COR-L47 (cell line): ENCODE results near the gene TOM1L2.

Experiments used
- DNase-seq: peaks from one replicate; lab custom pipeline; 2025; lab: John Stamatoyannopoulos, UW

Gene TOM1L2

DNA sequence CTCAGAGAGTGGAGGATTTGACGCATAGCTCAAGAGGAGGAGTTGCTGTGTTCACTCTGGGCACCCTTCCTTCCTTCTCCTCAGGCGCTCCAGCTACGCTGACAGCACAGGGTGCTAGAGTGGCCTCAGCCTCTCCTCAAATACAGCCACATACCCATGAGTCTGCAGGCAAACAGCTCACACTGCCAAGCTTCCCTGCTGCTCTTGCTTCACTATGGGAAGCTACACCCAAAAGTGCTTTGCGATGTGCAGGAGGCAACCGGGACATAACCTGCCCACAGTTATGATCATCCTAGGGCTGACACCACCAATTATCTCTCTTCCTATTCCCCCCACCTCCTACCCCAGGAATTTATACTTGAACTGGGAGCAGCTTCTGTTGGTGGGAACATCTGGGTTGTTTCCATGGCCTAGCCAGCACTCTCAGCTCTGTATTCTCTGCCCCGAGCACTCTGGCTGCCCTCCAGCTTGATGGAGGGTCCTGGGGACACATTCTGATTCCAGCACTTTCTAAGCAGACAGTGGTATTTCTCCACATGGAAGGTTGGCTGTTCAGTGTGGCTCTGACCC, 95.2 kb downstream of the TOM1L2 start:
- no peak for DNase-seq

- DNase-seq: no peak
These were observed 97.7 kb downstream of the TOM1L2 start for GRCh38 chr17:17874478-17874877.

- no peak for DNase-seq
These were observed 98.7 kb downstream of the TOM1L2 start for GRCh38 chr17:17873450-17873991.

GRCh38 chr17:17872547-17873345, 99.5 kb downstream of the TOM1L2 start:
- DNase-seq: no peak

DNA sequence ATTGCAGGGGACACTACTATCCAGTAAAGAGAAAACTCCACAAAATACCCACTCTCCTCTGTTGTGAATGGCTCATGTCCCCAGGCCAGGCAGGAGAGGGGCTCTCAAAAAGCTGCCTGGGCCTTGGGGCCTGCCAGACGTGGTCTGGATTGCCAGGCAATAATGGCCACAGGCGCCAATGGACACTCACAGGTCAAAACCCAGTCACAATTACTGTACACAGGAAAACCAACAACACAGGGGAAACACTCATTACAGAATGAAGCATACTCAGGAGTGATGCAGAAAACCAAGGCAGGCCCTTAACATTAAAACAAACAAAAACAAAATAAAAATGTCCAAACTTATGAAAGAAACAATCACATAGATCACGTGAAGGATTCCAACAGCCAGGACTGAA, 100.3 kb downstream of the TOM1L2 start:
- no peak for DNase-seq

GRCh38 chr17:17870247-17870646, 102.0 kb downstream of the TOM1L2 start:
- no peak for DNase-seq

- DNase-seq: no peak
These were observed 103.3 kb downstream of the TOM1L2 start for GRCh38 chr17:17868641-17869522.

DNA sequence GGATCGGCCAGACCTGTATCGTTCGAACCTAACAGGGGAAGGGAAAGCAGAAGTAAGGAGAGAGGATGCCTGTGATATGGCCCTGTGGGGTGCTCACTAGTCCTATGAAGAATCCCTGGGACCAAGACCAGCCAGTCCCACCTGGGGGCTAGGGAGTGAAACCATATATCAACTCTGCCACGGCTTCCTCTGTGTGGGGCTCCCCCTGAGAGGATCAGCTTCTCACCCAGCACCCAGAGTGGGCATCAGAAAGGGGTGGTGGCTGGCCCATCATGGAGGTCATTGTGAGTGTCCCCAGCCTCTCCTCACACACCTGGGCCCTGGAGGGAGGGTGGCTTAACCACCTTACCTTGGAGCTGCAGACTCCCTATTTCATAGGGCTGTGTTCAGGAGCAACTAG, 105.3 kb downstream of the TOM1L2 start:
- no peak for DNase-seq

- DNase-seq: no peak
These were observed 105.8 kb downstream of the TOM1L2 start for GRCh38 chr17:17866425-17866824.

DNA sequence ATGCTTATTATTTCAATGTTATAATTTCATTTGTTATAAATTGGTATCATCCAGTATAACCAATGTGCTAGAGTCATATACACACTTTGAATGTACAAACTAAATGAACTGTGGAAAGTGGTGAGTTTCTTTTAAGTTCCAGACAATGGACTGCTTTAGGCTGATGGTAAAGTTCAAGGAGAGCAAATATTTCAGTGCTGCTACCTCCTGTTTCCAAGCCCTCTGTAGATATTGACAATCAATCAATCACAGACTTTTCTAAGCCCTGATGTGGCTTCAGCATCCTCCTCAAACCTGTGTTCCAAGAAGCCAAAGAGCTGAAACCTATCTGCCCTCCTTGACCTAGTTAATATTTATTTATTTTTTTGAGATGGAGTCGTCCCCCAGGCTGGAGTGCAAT, 107.2 kb downstream of the TOM1L2 start:
- DNase-seq: no peak

DNA sequence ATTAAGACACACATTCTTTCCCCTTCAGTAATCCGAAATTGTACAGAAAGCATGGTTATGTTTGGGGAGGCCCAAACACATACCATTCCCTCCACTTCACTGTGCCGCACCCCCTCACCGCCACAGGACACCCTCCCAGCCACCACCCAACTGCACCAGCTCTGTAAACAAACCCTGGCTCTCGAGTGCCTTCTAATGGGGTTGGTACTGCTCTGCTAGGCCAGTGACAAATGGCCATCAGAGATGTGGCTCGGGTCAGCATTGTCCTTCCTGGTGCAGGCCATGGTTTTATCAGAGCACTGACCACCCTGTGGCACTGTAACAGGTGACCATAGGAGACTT, 111.5 kb downstream of the TOM1L2 start:
- DNase-seq: no peak

DNA sequence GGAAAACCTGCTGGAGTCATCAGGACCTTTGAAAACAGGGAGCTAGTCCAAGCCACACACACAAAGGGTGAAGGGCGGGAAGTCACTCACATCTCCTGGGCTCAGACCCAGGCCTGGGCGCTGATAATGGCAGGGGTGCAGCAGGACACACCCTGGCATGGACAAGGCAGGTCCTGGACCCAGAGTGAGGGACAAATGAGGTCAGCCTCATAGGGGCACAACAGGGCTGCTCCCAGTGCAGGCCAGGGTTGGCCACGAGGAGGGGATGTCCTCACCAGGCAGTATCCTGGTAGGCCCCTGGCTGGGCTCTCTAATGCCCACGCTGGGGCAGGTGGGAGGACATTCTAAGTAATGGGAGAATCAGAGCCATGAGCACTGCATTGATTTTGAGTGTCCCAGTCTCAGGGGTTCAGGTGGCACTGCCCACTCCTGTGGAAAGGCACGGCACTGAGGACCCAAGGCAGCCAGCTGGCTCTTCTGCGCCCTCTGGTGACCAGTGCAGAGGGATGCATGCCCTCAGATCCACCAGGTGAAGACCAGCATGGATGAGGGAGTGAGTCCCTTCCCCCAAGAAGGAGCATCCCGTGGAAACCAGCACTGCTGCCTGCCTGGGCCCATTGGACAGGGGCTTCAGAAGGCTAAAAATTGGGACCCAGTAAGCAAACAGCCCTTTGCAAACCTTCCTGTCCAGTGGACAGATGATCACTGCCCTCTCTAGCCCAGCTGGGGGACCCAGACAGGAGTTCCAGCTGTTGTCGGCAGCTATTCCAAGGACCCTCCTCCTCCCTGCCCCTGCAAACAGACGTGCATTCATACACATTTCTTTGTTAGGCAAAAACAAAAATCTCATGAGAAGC, 112.1 kb downstream of the TOM1L2 start:
- no peak for DNase-seq

- no peak for DNase-seq
These were observed 114.7 kb downstream of the TOM1L2 start for GRCh38 chr17:17857496-17857895.

- DNase-seq: no peak
These were observed 115.8 kb downstream of the TOM1L2 start for GRCh38 chr17:17856386-17856785.

DNA sequence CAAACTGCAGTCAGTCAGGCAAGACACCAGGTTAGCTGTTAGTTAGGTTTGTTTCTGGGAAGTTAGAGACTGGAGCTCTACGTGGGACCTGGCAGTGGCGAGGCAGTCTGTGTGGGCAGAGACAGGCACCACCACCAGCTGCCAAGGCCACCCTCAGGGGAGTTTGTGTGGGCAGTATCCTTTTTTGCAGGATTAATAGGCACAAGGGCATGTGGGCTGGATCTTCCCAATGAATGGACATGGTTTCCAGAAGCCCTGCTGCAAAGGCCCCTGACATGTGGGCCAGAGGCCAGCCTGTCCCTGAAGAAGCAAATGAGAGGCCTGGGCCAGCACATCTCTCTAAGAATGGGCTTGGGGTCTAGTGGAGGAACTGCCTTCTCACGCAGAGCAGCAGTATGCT, 116.2 kb downstream of the TOM1L2 start:
- no peak for DNase-seq

GRCh38 chr17:17853811-17854447, 118.3 kb downstream of the TOM1L2 start:
- DNase-seq: no peak

DNA sequence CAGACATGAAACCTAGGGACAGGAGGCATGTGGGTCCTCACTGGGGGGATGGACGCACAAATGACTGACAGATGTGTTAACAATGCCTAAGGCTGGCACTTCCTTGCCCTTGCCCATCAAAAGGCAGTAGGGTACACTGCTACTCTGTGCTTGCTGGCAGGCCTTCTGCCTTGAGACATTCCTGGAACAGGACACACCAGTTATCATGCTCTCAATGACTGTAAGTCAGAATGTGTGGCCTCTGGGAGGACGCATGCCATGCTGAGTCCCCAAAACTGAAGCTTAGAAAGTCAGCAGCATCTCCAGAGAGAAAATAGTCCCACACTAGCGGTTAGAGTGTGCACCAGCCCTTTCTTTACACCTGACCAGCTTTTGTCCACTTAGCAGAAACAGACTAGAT, 119.3 kb downstream of the TOM1L2 start:
- DNase-seq: no peak

GRCh38 chr17:17851103-17852002, 120.8 kb downstream of the TOM1L2 start:
- DNase-seq: no peak

GRCh38 chr17:17849845-17850373, 122.3 kb downstream of the TOM1L2 start:
- peak; percentile 22 for DNase-seq
